ENCODE measurements around the gene SELE. TPM values are rescaled to one million over a fixed set of nuclear protein-coding genes. Genes with fewer than 3 reads are reported as not detected.
"Not testable (repeated sequence)": the region's sequence is repeated elsewhere in the genome, so short reads cannot be mapped to it uniquely, and the experiment has no call there.

Gene SELE
- total RNA-seq, 4 donors from 2014 or later, result 0.09 to 0.20 TPM; not detected in 2

DNA sequence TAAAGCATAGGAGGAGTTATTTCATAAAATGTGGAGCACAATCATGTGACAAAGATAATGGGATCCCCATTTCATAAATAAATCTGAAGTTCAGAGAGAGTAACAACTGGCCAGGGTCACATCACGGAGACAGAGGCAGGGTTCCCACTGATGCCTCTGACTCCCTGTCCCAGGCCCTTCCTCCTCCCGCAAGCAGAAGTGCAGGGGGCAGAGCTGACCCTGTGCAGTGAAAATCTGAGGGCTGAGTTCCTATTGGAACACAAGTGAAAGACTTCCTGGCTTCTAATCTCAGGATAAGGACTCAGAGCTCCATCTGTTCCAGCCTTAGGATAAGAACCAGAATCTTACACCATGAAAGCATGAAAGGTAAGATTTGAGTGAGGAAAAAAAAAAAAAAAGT is 44.5 kb downstream of the SELE start:
- no peak for DNase-seq
- in situ Hi-C loops (cut with MboI; ENCODE audit: low sequenced_read_pairs in 4 of 4), result no loop called here
- no peaks in the 10 kb centered on the region for H3K36me3 ChIP-seq
- H3K27me3 ChIP-seq, result no peaks in the 10 kb centered on the region
- ATAC-seq, result no peak
- H3K4me3 ChIP-seq, result no peak overlapping the region
- H3K4me1 ChIP-seq, result peaks cover 0 to 7% of the 10 kb centered on the region in 2 donors
- H3K9me3 ChIP-seq, result no peaks in the 10 kb centered on the region
- intact Hi-C loops (cut with DNase I; ENCODE audit: low total_unique reads), result no loop called here
- no peak for TF ChIP-seq CTCF (IDR thresholded peaks at IDR 0.05 in 4 of 5, conservative IDR thresholded peaks at IDR 0.05 in 1 of 5)
- no peak for TF ChIP-seq POLR2A (IDR thresholded peaks at IDR 0.05)
- no peak overlapping the region for H3K27ac ChIP-seq

DNA sequence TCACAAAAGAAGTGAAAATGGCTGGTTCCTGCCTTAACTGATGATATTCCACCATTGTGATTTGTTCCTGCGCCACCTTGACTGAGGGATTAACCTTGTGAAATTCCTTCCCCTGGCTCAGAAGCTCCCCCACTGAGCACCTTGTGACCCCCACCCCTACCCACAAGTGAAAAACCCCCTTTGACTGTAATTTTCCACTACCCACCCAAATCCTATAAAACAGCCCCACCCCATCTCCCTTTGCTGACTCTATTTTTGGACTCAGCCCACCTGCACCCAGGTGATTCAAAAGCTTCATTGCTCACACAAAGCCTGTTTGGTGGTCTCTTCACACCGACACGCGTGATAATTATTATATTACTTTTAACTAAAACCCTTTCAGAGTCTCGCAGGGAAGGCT is 45.5 kb downstream of the SELE start:
- in situ Hi-C loops (cut with MboI; ENCODE audit: low sequenced_read_pairs in 4 of 4); H3K4me1 ChIP-seq; ATAC-seq; H3K27ac ChIP-seq; intact Hi-C loops (cut with DNase I; ENCODE audit: low total_unique reads); H3K27me3 ChIP-seq; DNase-seq; H3K36me3 ChIP-seq; H3K4me3 ChIP-seq; H3K9me3 ChIP-seq: not testable (repeated sequence)

- intact Hi-C loops (cut with DNase I; ENCODE audit: low total_unique reads), result no loop called here
- ATAC-seq, result no peak
Measured at GRCh38 chr1:169683661-169684060, 50.2 kb downstream of the SELE start.

DNA sequence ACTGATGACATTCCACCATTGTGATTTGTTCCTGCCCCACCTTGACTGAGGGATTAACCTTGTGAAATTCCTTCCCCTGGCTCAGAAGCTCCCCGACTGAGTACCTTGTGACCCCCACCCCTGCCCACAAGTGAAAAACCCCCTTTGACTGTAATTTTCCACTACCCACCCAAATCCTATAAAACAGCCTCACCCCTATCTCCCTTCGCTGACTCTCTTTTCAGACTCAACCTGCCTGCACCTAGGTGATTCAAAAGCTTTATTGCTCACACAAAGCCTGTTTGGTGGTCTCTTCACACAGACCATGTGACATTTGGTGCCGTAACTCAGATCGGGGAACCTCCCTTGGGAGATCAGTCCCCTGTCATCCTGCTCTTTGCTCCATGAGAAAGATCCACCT is 50.7 kb downstream of the SELE start:
- H3K36me3 ChIP-seq; H3K27ac ChIP-seq; H3K4me1 ChIP-seq; H3K4me3 ChIP-seq; in situ Hi-C loops (cut with MboI; ENCODE audit: low sequenced_read_pairs in 4 of 4); H3K9me3 ChIP-seq; ATAC-seq; intact Hi-C loops (cut with DNase I; ENCODE audit: low total_unique reads); DNase-seq; H3K27me3 ChIP-seq: not testable (repeated sequence)

More at GRCh38 chr1:169683661-169684060, 50.2 kb downstream of the SELE start:
- Histone ChIP-seq H3K4me3 (no peak overlapping the region), H3K27me3 (no peaks in the 10 kb centered on the region), H3K4me1 (no peaks in the 10 kb centered on the region), H3K27ac (no peak overlapping the region), H3K9me3 (no peaks in the 10 kb centered on the region), H3K36me3 (no peaks in the 10 kb centered on the region)
- TF ChIP-seq POLR2A (IDR thresholded peaks at IDR 0.05) (no peak), CTCF (IDR thresholded peaks at IDR 0.05 in 4 of 5, conservative IDR thresholded peaks at IDR 0.05 in 1 of 5) (no peak)
- in situ Hi-C loops (cut with MboI; ENCODE audit: low sequenced_read_pairs in 4 of 4), result no loop called here
- no peak for DNase-seq

DNA sequence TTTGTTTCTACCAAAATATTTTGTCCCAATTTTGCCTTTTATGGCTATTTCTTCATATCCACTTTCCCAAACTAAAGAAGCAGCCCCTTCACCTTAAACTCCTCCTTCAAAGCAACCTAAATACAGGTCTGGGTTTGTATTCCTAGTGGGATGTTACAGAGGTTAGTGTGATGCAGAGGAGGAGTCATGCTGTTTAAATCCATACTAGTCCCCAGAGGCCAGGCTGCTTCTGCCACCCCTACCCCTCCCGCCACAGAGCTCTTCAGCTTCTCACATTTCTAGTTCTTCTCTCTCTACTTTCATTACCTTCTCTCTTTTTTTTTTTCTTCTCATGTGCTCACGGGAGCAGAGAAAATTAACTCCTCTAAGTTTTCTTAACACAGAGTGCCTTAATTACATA is 51.8 kb downstream of the SELE start:
- H3K36me3 ChIP-seq, result no peaks in the 10 kb centered on the region
- ATAC-seq, result no peak
- H3K27ac ChIP-seq, result no peak overlapping the region
- DNase-seq, result no peak
- H3K9me3 ChIP-seq, result no peaks in the 10 kb centered on the region
- in situ Hi-C loops (cut with MboI; ENCODE audit: low sequenced_read_pairs in 4 of 4), result no loop called here
- H3K4me3 ChIP-seq, result no peak overlapping the region
- no peaks in the 10 kb centered on the region for H3K27me3 ChIP-seq
- no peaks in the 10 kb centered on the region for H3K4me1 ChIP-seq
- intact Hi-C loops (cut with DNase I; ENCODE audit: low total_unique reads), result no loop called here
- TF ChIP-seq CTCF (IDR thresholded peaks at IDR 0.05 in 4 of 5, conservative IDR thresholded peaks at IDR 0.05 in 1 of 5), result no peak
- TF ChIP-seq POLR2A (IDR thresholded peaks at IDR 0.05), result no peak

GRCh38 chr1:169681140-169681539 is 52.7 kb downstream of the SELE start:
- H3K27ac ChIP-seq, result no peak overlapping the region
- in situ Hi-C loops (cut with MboI; ENCODE audit: low sequenced_read_pairs in 4 of 4), result no loop called here
- H3K27me3 ChIP-seq, result no peaks in the 10 kb centered on the region
- H3K4me1 ChIP-seq, result no peaks in the 10 kb centered on the region
- intact Hi-C loops (cut with DNase I; ENCODE audit: low total_unique reads), result no loop called here
- no peak overlapping the region for H3K4me3 ChIP-seq
- ATAC-seq, result no peak
- H3K36me3 ChIP-seq, result no peaks in the 10 kb centered on the region
- TF ChIP-seq CTCF (IDR thresholded peaks at IDR 0.05 in 4 of 5, conservative IDR thresholded peaks at IDR 0.05 in 1 of 5) (no peak), POLR2A (IDR thresholded peaks at IDR 0.05) (no peak)
- H3K9me3 ChIP-seq, result no peaks in the 10 kb centered on the region
- no peak for DNase-seq
